Nephron progenitor cell (in vitro differentiated cells): ENCODE data around the gene TMEM109.

Source experiments
- DNase-seq: peaks from one replicate; pipeline ENCODE4 v3.0.0; 2021
- H3K27ac Mint-ChIP-seq: 2 replicates; pipeline ENCODE4 v1.8.0; 2021; ENCODE audit warnings: mild to moderate bottlenecking, moderate library complexity, mixed read lengths
- H3K27me3 Mint-ChIP-seq: 2 replicates; pipeline ENCODE4 v1.8.0; 2021; ENCODE audit warnings: mild to moderate bottlenecking, low read depth, mixed read lengths; ENCODE audit not compliant: poor library complexity
- H3K36me3 Mint-ChIP-seq: 2 replicates; pipeline ENCODE4 v1.8.0; 2021; ENCODE audit warnings: low read depth, mixed read lengths
- H3K4me1 Mint-ChIP-seq: 2 replicates; pipeline ENCODE4 v1.8.0; 2021; ENCODE audit warnings: mixed read lengths
- H3K4me3 Mint-ChIP-seq: 2 replicates; pipeline ENCODE4 v1.8.0; 2021; ENCODE audit warnings: mild to moderate bottlenecking, moderate library complexity, mixed read lengths
- H3K9me3 Mint-ChIP-seq: 2 replicates; pipeline ENCODE4 v1.8.0; 2021; ENCODE audit warnings: mild to moderate bottlenecking, moderate library complexity, mixed read lengths
- TF ChIP-seq, protein P1 (sequence below): fragments of 200-600 bp; sonication (generic); IDR thresholded peaks from 2 replicates; pipeline ENCODE4 v1.5.0; 2021; ENCODE audit warnings: antibody characterized with exemption

Gene TMEM109

DNA sequence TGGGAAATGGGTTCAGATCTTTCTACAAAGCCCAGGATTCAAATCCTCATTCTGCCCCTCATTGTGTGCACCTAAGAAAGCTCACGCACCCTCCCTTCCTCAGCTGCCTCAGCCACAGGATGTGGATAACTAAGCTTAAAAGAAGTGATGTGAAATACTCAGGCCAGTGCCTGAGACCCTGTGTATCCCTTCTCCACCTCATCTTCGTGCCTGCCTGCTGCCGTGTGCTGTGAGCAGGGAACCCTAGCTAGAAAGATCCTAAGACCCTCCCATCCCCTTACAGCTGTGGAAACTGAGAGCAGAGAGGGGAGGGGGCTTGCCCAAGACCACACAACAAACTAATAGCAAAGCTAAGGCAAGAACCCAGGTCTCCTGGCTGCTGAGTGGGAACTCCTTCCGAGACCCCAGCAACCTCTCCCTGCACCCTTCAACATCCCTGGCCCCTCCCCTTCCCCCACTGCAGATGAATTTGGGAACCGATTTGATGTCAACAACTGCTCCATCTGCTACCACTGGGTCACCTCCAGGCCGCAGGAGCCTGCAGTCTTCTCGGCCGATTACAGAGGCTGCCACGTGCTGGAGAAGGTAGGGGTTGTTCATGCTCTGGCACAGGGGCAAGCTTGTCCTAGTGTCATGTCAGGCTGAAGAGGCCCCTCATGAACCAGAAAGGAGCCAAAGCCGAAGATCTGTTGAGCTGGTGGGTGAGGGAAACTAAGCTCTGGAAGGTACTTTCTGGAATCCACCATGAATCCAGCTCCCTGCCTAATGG, 45.1 kb upstream of the TMEM109 start:
- H3K27ac Mint-ChIP-seq, result no peak overlapping the region
- TF ChIP-seq, protein P1, sequence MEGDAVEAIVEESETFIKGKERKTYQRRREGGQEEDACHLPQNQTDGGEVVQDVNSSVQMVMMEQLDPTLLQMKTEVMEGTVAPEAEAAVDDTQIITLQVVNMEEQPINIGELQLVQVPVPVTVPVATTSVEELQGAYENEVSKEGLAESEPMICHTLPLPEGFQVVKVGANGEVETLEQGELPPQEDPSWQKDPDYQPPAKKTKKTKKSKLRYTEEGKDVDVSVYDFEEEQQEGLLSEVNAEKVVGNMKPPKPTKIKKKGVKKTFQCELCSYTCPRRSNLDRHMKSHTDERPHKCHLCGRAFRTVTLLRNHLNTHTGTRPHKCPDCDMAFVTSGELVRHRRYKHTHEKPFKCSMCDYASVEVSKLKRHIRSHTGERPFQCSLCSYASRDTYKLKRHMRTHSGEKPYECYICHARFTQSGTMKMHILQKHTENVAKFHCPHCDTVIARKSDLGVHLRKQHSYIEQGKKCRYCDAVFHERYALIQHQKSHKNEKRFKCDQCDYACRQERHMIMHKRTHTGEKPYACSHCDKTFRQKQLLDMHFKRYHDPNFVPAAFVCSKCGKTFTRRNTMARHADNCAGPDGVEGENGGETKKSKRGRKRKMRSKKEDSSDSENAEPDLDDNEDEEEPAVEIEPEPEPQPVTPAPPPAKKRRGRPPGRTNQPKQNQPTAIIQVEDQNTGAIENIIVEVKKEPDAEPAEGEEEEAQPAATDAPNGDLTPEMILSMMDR, result no peak
- H3K9me3 Mint-ChIP-seq, result no peaks in the 10 kb centered on the region
- peaks cover 44% of the 10 kb centered on the region for H3K4me1 Mint-ChIP-seq
- H3K27me3 Mint-ChIP-seq, result no peaks in the 10 kb centered on the region
- no peaks in the 10 kb centered on the region for H3K36me3 Mint-ChIP-seq
- H3K4me3 Mint-ChIP-seq, result no peak overlapping the region
- DNase-seq, result no peak

DNA sequence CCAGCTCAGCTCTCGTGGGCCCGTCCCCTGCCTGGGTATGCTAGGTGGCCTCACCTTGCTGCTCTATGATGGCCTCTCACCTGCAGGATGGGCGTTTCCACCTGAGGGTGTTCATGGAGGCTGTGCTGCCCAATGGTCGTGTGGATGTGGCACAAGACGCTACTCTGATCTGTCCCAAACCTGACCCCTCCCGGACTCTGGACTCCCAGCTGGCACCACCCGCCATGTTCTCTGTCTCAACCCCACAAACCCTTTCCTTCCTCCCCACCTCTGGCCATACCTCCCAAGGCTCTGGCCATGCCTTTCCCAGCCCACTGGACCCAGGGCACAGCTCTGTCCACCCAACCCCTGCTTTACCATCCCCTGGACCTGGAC, 44.5 kb upstream of the TMEM109 start:
- Mint-ChIP-seq H3K4me3 (no peak overlapping the region), H3K27ac (no peak overlapping the region), H3K9me3 (no peaks in the 10 kb centered on the region), H3K27me3 (no peaks in the 10 kb centered on the region), H3K36me3 (no peaks in the 10 kb centered on the region), H3K4me1 (peaks cover 44% of the 10 kb centered on the region)
- DNase-seq, result no peak
- TF ChIP-seq, protein P1, result no peak

DNA sequence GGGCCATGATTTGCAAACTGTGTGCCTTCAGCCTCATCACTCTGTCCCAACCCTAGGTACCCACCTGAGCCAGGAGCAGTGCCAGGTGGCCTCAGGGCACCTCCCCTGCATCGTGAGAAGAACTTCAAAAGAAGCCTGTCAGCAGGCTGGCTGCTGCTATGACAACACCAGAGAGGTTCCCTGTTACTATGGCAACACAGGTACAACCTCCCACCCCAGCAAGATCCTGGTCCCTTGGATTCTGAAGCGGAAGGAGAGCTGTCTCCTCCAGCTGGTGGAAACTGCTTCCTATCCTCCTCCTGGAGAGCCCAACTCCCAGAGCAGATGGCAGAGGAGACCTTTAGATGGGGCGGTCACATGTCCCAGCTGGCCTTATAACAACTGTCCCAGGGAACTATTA, 43.7 kb upstream of the TMEM109 start:
- no peak overlapping the region for H3K4me3 Mint-ChIP-seq
- TF ChIP-seq, protein P1, result no peak
- no peaks in the 10 kb centered on the region for H3K27me3 Mint-ChIP-seq

DNA sequence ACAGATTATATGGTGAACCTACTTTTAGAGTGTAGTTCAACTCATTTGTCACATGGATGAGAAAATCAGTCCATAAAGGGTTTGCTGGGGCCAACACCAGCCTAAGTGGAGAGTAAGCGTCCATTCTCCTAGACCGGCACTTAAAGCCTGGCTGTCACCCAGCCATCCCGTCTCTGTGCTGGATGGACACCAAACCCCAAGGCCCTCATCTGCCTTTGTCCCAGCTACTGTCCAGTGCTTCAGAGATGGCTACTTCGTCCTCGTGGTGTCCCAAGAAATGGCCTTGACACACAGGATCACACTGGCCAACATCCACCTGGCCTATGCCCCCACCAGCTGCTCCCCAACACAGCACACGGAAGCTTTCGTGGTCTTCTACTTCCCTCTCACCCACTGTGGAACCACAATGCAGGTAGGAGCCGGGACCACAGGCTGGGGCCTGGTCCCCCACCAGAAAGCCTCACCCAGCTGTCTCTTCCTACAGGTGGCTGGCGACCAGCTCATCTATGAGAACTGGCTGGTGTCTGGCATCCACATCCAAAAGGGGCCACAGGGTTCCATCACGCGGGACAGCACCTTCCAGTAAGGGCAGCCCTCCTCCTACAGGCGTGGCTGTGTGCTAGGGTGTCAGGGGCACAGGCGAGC, 43.1 kb upstream of the TMEM109 start:
- Mint-ChIP-seq H3K9me3 (no peaks in the 10 kb centered on the region), H3K4me3 (no peak overlapping the region), H3K4me1 (peaks cover 38% of the 10 kb centered on the region), H3K27ac (no peak overlapping the region), H3K36me3 (no peaks in the 10 kb centered on the region), H3K27me3 (no peaks in the 10 kb centered on the region)
- TF ChIP-seq, protein P1, result no peak
- DNase-seq, result no peak

More for the DNA sequence above, 43.7 kb upstream of the TMEM109 start:
- no peak overlapping the region for H3K27ac Mint-ChIP-seq
- H3K9me3 Mint-ChIP-seq, result no peaks in the 10 kb centered on the region
- DNase-seq, result no peak
- peaks cover 41% of the 10 kb centered on the region for H3K4me1 Mint-ChIP-seq
- no peaks in the 10 kb centered on the region for H3K36me3 Mint-ChIP-seq

DNA sequence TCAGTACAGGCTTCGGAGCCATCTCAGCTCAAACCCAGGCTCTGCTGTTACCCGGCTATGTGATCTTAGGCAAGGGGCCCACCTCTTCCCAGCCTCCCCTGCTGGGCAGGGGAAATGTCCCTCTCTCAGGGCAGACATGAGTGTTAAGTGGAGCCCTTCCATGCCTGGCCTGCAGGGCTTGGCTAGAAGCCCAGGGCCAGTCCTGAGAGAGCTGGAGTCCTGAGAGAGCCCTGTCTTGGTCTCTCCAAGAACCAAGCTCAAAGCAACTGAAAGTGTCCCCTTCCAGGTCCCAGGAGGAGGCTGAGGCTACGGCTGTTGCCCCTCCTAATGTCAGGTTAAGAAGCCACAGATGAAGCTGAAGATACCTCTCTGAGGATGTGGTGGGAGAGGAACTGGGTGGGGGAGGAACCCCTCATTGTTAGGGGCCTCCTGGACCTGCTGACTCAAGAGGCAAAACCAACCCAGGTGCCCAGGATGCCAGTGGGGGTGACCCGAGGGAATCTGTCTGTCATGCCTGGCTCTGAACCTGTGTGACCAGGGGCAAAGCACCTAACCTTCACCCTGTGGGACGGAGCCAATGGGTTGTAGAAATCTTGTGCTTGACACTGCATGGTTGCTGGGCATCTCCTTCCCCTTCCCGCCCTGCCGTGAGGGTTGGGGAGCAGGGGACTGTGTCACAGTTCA, 42.4 kb upstream of the TMEM109 start:
- peaks cover 34% of the 10 kb centered on the region for H3K4me1 Mint-ChIP-seq

More for the DNA sequence above, 42.4 kb upstream of the TMEM109 start:
- Mint-ChIP-seq H3K36me3 (no peaks in the 10 kb centered on the region), H3K27ac (no peak overlapping the region), H3K27me3 (no peaks in the 10 kb centered on the region), H3K9me3 (no peaks in the 10 kb centered on the region), H3K4me3 (no peak overlapping the region)
- DNase-seq, result no peak
- TF ChIP-seq, protein P1, result no peak
